PFSK-1 (cell line): ENCODE results near the gene VWF.

Experiments used
- FOXP2 ChIP-seq: optimal IDR thresholded peaks from 2 replicates; pipeline ENCODE3; 2011; ENCODE audit warnings: borderline replicate concordance, control low read depth, inconsistent platforms; ENCODE audit not compliant: insufficient read depth; ENCODE audit errors: extremely low read length, extremely low read depth
- POLR2AphosphoS5 ChIP-seq: IDR thresholded peaks from 2 replicates; pipeline ENCODE4 v1.6.1; 2012; ENCODE audit warnings: low read depth, mild to moderate bottlenecking, control low read depth, low read length, moderate library complexity
- SIN3A ChIP-seq: IDR thresholded peaks from 2 replicates; pipeline ENCODE4 v1.6.1; 2012; ENCODE audit warnings: mild to moderate bottlenecking, low read length, moderate library complexity, borderline replicate concordance; ENCODE audit not compliant: insufficient read depth
- TAF1 ChIP-seq: IDR thresholded peaks from 2 replicates; pipeline ENCODE4 v1.6.1; 2012; ENCODE audit warnings: low read length, control low read depth, borderline replicate concordance; ENCODE audit not compliant: insufficient read depth
- TF ChIP-seq, protein P1 (sequence below), 2 experiments: IDR thresholded peaks; 2 replicates each; pipeline versions ENCODE4 v1.6.1 to v1.8.0; 2011 to 2012; ENCODE audit warnings: low read depth in 2 of 2, low read length in 2 of 2, control low read depth in 1 of 2, inconsistent platforms in 1 of 2, mild to moderate bottlenecking in 1 of 2, moderate library complexity in 1 of 2; ENCODE audit not compliant: insufficient read depth in 1 of 2

The VWF gene

DNA sequence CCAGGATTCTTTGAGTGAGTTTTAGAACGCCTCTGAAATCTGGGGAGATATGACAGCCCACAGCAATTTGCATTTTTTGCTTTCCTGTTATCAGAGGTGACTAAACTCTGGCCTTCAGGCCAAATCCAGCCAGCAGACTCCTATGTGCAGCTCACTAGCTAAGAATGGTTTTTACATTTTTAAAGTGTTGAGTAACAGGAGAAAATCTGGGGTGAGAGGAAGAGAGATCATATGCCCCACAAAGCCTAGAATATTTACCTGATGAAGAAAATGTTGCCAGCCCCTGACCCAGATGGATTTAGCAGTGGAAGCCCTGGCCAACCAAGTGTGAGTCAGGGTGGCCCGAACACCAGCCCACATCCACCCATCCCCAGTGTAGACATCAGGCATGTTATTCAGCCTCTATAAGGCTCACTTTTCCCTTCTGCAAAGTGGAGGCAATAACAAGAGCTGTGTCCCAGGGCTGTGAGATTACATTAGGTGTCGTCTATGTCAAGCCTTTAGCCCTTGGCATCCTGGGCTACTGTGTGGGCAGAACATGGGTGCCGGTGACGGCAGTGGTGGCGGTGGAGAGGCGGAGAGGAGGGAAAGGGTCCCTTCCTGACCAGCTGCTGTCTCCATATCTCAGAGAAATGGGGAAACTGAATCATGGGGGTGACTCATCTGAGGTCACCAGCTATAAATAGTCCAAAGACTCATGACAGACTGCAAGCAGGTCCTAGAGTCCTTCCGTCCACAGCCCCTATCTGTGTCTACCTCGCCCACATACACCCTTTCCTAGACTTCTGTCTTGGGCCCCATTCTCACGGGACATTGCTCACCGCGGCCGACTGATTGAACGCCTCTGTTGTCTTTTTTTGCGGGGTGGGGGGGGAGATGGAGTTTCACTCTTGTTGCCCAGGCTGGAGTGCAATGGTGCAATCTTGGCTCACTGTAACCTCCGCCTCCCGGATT lies 43.1 kb upstream of the VWF start:
- TF ChIP-seq TAF1 (no peak), FOXP2 (no peak), SIN3A (no peak), POLR2AphosphoS5 (no peak)
- TF ChIP-seq, protein P1, sequence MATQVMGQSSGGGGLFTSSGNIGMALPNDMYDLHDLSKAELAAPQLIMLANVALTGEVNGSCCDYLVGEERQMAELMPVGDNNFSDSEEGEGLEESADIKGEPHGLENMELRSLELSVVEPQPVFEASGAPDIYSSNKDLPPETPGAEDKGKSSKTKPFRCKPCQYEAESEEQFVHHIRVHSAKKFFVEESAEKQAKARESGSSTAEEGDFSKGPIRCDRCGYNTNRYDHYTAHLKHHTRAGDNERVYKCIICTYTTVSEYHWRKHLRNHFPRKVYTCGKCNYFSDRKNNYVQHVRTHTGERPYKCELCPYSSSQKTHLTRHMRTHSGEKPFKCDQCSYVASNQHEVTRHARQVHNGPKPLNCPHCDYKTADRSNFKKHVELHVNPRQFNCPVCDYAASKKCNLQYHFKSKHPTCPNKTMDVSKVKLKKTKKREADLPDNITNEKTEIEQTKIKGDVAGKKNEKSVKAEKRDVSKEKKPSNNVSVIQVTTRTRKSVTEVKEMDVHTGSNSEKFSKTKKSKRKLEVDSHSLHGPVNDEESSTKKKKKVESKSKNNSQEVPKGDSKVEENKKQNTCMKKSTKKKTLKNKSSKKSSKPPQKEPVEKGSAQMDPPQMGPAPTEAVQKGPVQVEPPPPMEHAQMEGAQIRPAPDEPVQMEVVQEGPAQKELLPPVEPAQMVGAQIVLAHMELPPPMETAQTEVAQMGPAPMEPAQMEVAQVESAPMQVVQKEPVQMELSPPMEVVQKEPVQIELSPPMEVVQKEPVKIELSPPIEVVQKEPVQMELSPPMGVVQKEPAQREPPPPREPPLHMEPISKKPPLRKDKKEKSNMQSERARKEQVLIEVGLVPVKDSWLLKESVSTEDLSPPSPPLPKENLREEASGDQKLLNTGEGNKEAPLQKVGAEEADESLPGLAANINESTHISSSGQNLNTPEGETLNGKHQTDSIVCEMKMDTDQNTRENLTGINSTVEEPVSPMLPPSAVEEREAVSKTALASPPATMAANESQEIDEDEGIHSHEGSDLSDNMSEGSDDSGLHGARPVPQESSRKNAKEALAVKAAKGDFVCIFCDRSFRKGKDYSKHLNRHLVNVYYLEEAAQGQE (IDR thresholded peaks at IDR 0.05; ENCODE audit: insufficient read depth in 1 of 2, low read depth in 2 of 2, low read length in 2 of 2): no peak

DNA sequence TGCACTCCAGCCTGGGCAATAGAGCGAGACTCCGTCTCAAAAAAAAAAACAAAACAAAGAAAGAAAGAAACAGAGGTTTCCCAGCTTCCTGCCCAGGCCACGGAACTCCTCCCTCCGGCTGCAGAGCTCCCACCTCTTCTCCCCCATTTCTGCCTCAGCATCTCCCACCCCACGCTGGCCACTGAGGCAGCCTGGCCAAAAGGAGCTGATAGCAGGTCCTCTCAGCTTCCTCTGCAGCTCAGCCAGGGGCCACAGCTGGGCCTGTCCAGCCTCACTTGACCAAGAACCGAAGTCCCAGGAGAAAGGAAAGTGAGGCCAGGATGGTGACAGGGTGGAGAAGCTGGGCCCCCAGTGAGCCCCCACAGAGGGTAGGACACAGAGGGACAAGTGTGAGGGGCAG lies 42.3 kb upstream of the VWF start:
- no peak for TF ChIP-seq TAF1
- no peak for TF ChIP-seq FOXP2
- TF ChIP-seq, protein P1 (IDR thresholded peaks at IDR 0.05; ENCODE audit: insufficient read depth in 1 of 2, low read depth in 2 of 2, low read length in 2 of 2): no peak
- no peak for TF ChIP-seq SIN3A
- TF ChIP-seq POLR2AphosphoS5: no peak

DNA sequence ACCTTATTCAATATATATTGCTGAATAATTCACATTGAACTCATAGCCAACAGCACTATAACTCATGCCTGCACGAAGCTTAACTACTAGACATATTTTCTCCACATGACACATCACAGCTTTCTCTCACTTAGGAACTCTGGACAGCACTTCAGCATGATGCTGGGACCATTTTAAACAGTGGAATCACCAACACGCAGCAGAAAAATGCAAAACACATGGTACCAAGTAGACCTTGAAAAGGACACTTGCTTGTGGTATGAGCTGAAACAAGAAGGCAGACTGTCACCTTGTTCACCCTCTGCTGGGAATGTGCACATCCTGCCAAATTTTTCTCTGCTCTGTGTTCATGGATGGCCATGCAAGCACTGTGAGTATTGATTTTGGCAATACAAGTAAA lies 40.9 kb upstream of the VWF start:
- TF ChIP-seq, protein P1 (IDR thresholded peaks at IDR 0.05; ENCODE audit: insufficient read depth in 1 of 2, low read depth in 2 of 2, low read length in 2 of 2): 0 out of 4 replicates have a peak, but pooled peaks of 1 of the 2 experiments have one; percentile 35
- TF ChIP-seq SIN3A (no peak), FOXP2 (no peak)

DNA sequence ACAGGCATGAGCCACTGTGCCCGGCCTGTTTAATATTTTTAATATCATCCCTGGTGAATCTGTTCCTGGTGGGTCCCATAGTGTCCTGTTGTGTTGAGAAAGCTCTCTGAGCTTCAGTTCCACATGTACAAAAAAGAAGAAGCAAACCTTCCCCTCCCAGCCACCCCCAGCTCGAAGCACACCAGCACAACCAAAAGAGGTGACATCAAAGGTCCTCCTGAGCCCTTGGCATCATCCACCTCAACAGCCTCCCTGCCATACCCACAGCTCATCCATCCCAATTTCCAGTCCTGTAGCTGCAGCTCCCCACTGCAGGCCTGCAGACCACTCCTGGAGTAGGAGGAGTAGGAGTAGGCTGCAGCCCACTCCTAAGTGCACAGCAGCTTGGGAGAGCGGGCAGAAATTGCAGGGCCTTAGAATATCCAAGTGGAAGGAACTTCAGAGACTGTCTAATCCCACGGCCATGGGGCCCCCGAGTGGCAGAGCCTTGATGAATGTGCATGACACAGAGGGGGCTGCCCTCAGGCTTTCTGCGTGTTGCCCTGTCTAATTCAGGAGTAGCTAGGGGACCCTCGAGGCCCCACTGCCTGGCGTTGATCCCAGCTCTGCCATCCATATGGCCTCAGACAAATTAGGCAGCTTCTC lies 39.1 kb upstream of the VWF start:
- no peak for TF ChIP-seq POLR2AphosphoS5
- TF ChIP-seq FOXP2: no peak
- TF ChIP-seq, protein P1 (IDR thresholded peaks at IDR 0.05; ENCODE audit: insufficient read depth in 1 of 2, low read depth in 2 of 2, low read length in 2 of 2): no peak
- no peak for TF ChIP-seq SIN3A
